GM18870 (cell line): ENCODE data around the gene NAPB.

Experiments
- ATAC-seq: cut with Tn5 transposase; IDR thresholded peaks from one replicate; pipeline ENCODE4 v1.9.1; 2021; ENCODE audit warnings: moderate library complexity; ENCODE audit not compliant: unreplicated experiment

Gene NAPB

DNA sequence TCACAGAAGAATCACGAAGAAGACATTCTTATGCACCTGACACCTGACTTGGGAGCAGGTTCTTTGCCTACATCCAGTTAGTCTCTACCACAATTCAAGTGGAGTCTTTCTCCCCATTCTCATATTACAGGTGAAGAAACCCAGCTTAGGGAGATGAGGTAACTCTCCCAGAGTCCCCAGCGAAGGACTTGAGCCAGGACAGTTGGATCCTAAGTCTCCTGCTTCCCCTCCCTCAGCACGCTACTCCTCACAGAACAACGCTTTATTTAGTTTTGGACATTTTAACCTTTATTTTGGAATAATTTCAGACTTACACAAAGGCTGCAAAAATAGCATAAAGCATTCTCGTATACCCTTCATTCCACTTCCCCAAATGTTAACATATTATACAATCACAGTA is 17.4 kb upstream of the NAPB start:
- ATAC-seq: no peak

DNA sequence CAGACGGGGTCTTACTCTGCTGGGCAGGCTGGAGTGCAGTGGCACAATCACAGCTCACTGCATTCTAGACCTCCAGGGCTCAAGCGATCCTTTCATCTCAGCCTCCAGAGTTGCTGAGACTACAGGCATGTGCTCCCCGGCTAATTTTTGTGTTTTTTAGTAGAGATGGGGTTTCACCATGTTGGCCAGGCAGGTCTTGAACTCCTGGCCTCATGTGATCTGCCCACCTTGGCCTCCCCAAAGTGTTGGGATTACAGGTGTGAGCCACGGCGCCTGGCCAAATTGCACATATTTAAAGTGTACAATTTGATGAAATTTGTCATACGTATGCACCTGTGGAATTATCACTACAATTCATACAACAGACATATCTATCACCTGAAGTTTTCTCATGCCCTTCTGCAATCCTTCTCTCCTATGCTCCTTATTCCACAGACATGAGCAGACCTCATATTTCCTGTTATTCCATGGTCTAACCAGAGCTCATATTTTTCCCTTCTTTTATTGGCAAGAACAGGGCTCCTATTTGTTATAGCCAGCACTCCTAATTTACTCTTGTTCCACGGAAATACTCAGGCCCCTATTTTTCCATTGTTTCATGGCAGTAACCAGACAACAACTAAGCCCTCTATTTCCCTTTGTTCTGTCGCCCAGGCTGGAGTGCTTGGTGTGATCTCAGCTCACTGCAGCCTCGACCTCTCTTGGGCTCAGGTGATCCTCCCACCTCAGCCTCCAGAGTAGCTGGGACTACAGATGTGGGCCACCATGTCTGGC is 16.0 kb upstream of the NAPB start:
- ATAC-seq: no peak

DNA sequence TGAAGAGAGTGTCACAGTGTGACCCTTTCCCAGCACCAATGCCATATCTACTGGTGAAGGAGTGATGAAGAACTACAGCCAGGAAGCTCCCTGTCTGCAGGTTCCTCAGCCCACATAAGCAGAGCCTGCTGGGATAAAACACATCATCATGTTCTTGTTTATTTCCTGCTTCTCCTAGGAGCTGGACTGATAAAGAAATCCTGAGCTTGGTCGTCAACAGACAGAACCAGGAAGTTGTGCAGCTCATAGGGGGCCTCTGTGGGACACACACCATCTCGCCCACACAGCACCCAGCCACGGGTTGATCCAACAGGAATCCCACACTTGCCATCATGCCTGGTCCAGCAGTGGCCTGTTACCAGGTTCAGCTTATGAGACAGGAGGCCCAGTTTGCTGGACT is 15.4 kb upstream of the NAPB start:
- ATAC-seq: no peak

DNA sequence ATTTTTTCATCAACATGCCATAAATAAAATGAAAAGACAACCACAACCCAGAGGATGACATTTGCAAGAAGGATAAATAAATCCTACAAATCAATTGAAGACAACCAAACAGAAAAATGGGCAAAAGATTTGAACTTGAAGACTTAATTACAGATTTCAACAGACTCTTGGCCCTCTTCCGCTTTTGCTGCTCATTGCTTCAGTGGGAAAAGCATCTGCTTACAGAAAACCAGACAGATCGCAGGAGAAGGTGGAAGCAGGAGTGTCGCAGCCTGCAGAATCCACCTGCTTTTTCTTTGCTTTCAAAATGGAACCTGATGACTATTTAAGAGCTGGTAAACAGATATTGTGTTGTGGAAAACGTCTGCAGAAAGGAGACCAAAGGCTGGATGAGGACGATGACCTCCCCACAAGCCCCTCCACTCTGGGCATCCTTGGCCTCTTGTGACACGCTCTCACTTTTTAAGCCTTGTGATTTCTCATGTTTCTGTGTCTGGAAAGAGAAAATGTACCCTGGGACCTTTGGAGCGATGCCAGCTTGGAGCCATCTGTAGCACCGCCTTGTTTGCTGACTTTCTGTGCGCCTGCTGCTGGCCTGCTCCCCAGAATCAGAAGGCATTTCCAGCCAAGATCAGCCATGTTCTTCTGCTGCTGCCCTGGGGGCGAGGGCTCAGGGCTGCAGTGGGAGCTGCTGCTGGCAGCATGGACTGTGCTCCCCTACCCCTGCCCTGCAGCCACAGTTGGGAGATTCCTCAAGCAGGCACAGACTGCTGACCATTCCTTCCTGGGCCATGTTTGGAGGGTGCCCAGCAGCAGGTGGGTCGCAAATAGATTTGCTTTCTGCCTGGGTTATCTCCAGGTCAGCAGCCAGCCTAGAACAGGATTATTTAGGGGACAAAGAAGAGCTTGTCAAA is 14.6 kb upstream of the NAPB start:
- ATAC-seq: no peak

DNA sequence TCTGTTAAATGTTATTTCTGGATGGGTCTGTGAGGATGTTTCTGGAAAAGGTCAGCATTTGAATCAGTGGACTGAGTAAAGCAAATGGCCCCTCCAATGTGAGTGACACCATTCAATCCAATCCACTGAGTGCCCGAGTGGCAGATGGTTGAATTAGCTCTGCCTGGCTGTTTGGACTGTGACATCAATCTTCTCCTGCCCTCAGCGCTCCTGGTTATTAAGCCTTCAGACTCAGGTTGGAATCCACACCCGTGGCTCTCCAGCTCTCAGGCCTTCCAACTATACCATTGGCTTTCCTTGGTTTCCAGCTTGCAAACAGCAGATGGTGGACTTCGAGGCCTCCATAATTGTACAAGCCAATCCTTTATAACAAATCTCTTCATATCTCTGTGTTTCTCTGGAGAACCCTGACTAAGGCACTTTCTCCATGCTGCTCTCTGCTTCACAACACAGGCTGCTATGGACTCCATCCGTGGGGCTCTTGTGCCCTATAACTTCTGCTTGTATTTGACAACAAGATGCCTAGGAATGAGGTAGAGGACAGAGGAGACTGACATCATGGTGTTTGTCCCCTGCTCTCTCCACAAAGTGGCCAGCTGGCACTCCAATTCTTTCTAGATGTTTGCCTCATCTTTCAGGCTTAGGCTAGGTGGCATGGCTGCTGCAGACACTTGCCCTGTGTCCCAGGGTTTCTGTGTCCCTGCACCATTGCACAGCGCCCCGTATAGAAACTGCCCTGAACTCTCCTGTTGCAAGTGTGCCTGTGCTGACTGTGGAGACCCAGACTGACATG is 13.4 kb upstream of the NAPB start:
- ATAC-seq: no peak

DNA sequence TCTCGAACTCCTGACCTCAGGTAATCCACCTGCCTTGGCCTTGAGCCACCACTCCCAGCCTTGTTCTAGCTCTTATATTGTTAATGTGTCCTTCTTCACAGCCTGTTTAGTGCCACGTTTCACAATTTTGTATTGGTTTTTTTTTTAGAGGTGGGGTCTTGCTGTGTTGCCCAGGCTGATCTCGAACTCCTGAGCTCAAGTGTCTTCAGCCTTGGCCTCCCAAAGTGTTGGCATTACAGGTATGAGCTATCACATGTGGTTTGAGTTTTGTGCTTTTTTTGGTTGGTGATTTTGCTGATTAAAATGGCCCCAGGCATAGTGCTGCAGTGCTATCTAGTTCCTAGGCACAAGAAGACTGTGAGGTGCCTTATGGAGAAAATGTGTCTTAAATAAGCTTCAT is 12.3 kb upstream of the NAPB start:
- no peak for ATAC-seq

DNA sequence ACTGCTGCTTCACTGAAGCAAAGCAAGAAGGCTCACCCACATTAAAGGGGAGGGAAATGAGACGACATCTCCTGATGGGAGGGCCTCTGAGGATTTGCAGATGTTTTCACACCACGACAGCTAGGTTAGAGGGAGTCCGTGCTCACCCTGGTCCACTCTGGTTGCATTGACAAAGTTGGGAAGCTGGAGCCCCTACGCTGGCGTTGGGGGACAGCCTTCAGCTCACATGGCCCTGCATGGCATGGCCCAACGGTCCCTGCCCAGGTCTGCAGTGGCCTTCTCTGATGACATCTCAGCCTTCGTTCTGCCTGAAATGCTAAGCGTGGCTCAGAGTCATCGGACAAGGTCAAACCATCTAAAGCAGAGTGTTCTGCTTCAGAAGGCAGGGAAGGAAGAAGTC is 3.8 kb upstream of the NAPB start:
- ATAC-seq: no peak

DNA sequence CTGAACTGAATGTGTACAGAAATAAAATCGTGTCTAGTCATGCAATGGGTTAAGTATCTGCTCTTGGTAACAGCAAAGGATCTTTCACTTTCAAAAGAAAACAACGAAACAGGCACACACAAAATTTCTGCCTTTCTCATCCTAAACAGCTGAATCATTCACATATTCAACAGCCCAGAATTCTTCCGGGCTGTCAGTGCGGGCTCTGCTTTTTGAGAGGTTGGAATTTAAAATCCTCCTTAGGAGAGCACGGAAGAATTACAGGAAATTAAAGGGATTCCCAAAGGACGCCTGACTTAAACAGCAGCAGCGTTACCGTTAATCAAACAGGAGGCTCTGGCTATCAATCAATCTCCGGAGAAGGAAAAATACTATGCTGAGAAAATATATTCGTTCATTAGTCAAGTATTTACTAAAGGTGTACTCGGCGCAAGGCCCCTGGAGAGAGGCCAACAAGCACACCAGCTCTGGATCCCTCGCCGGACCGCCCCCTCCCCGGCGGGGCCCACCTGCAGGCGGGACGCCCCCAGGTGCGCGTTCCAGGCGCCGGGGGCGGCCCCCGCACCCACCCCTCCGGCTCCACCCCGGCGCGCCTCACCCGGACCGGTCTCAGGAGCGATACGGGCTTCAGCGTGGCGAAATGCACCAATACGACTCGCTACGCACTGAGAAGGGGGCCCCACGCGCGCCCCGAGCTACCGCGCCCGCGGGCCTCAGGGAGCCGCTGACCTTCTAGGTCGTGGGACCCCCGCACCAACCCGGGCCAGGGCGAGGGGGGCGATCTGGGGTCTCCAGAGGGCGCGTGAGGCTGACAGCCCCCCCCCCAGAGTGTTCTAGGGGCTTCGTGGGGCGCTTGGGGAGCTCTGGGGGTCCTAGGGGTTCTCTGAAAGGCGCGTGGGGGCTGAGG is 1.0 kb downstream of the NAPB start:
- peak; percentile 41 for ATAC-seq

DNA sequence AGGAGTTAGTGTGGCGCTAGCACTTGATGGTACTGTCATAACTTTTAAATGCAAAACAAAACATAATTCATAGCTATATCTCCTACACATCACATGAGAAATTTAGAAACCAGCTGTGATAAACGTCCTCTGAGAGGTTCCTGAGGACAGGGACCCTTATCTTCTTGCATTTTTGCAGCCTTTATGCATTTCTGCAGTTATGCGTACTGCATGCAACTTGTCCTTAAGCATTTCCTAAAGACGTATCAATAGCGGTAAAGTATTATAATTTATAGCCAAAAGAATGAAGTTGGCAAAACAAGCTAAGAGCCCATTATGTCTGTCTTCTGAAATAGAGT is 1.7 kb downstream of the NAPB start:
- no peak for ATAC-seq

DNA sequence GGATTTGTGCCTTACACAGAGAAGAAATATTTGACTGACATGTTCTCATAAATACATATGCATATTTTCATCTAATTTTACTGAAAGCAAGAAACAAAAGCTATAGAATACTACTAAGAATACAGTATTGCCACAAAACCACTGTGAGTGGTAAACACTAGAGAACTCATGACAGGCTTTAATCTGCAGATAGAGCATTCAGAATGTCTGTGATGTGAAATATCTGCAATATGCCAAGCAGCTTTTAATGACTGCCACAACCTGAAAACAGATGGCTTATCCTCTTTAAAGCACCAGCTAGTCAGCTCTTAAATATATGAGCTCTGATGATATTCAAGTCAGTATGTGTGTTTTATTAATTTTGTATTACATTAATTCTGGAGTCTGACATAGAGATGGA is 3.4 kb downstream of the NAPB start:
- no peak for ATAC-seq

DNA sequence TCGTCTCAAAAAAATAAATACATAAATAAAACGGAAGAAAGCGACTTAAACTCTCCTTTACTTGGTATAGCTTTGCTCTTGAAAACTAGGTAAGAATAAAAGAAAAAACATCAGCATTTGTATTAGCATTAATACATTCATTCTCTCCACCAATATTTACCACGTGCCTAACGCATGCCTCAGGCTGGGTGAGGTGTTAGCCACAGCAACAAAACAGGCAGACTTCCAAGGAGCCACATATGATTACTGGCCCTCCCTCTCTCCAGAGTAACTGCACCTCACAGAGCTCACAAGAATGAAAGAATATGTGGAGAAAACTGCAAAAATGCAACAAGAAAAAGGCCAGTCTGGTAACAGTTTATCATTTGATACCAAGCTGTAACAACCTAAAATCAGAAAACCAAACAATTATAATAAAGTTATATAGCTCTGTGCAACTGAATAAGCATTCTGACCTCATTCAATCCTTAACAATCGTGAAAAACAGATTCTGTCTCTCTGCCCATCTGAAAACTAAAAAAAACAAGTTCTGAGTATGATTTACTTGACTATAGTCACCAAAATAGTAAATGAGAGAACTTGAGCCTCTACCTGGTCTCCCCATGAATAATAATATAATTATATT is 5.2 kb downstream of the NAPB start:
- ATAC-seq: no peak

DNA sequence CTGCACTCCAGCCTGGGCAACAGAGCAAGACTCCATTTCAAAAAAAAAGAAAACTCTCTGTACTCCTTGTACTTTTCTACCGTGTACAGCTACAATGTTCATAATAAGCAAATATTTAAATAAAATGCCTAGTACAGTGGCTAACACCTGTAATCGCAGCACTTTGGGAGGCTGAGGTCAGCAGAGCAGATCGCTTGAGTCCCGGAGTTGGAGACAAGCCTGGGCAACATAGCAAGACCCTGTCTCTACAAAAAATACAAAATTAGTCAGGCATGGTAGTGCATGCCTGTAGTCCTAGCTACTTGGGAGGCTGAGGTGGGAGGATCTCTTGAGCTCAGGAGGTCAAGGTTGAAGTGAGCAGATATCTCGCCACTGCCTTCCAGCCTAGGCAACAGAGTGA is 5.7 kb downstream of the NAPB start:
- ATAC-seq: no peak

DNA sequence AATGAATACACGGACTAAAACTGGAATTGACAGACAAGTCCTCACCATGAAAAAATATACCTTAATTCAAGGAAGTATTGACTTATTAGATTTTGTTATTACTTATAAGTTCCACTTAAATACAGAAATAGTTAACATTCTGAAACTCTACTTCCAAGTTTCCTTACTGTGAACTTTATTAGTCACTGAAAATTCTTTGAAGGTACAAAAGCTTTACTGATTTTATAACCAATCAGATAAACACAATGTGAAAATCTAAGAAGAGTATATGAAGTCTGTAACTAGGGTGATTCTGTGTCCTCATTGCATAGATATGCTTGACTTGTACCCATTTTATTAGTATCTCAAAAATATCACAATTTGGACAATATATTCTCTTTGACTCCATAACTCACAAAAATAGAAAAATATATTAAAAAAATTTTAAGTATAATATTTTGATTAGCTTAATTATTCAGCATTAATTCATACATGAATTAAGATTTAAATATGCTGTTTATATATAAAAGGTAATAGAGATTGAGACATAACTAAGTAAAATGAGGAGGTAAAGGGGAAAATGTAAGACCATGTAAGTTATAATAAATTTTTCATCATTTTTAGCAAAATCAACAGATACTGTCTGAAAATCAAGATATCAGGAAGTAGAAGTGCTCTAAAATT is 6.6 kb downstream of the NAPB start:
- ATAC-seq: no peak

DNA sequence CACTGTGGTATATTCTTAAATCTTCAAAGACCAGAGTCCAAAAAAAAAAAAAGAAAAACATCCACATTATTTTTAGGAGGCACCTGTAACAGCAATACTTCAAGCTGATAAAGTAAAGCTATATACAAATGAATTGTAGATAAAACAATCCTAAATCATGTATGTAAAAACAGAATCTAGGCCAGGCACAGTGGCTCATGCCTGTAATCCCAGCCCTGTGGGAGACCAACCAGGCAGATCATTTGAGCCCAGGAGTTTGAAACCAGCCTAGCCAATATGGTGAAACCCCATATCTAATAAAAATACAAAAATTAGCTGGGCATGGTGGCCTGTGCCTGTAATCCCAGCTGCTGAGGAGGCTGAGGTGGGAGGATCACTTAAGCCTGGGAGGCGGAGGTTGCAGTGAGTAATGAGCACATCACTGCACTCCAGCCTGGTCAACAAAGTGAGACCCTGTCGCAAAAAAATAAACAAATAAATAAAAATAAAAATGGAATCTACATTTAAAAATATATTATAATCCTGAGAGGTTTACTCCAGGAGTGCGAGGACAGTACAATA is 7.3 kb downstream of the NAPB start:
- ATAC-seq: no peak

DNA sequence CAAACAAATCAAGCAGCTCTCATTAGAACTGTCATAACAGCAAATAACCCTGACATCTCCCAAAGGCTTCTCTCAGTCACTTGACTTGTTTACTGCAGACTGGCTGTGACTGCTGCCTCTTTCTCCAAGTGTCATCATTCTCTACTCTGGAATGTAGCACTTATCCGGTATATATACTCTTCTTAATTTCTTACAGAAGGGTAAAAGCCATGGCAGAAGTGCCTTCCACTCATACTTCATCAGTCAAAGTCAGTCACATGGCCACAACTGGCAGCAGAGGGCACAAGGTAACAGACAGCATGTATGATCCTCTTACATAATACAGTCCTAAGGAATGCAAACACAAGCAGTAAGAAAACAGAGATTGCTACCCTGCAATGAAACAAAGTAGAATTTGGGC is 9.3 kb downstream of the NAPB start:
- ATAC-seq: no peak

DNA sequence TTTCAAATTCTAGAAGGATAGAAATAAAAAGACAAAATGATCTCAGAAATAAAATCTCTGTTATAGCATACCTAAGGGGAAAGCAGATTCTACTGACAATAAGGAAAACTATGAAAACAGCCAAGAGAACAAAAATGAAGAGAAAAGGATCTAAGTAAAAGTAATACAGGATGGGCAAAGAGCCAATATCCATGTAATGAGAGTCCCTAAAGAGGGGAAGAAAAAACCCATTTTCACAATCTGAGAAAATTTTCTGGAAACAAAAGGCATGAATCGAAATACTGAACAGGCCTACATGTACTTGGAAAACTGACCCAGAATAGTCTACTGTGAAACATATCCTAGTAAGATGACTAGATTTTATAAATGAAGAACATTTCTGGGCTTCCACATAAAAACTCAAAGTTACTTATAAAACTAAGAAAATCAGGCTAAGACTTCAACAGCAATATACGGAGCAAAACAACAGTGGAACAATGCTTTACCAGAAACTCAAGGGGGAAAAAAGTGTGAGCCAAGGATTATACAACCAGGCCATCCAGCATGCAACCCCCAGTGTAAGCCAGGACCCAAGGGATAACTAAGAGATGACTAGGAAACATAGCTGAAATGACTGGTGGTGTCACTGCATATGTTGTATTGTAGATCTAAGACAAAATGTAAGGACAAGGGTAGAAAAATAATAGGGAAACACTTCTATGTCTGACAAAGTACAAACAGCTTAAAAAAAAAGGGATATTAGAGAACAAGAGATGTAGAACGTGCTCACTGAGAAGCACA is 10.2 kb downstream of the NAPB start:
- no peak for ATAC-seq

DNA sequence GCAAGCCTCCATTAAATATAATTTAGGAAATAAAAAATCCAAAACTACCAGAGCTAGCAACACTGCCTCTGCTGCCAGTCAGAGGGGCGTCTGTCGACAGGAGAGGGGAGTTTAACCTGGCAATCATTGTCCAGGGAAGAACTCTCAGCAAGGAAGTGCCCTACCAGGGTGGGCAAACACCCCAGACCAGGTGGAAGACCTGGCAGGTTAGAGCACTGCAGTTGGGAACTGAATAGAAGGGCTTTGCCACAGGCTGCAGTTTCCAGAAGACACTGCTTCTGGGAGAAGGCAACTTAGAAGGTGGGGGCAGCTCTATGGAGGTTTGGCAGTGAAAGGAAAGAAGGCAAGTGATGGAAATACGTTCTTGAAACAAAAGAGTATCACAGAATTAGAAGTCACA is 11.5 kb downstream of the NAPB start:
- ATAC-seq: no peak

DNA sequence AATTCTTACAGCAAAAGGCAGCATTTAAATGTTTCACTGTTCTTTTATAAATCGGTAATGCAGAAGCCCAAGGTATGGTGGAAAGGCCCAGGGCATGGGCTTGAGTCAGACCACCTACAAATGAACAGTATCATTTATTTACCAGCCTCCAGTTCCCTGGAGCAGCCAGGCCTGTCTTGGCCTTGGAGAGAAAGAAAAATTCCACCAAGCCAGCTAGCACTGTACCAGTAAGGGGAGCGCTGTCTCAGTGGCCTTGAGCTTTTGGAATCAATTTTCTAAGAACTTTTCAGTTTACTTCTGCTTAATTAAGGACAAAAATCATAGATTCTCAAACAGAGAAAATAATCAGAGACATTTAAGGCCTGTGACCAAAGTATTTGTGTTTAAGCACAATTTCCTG is 12.3 kb downstream of the NAPB start:
- ATAC-seq: no peak
